HEK293 (cell line): ENCODE data around the gene DIDO1.

Experiments used
- ZNF10 ChIP-seq: fragments of 450-650 bp; formaldehyde crosslinking; IDR thresholded peaks from 2 replicates; pipeline ENCODE4 v1.5.1; 2017; ENCODE audit warnings: missing biosample characterization, missing genetic modification characterization
- ZNF248 ChIP-seq: fragments of 450-650 bp; formaldehyde crosslinking; IDR thresholded peaks from 2 replicates; pipeline ENCODE4 v1.5.1; 2017; ENCODE audit warnings: missing biosample characterization, missing genetic modification characterization
- ZNF335 ChIP-seq: fragments of 450-650 bp; formaldehyde crosslinking; conservative IDR thresholded peaks from 2 replicates; pipeline ENCODE4 v1.5.1; 2016; ENCODE audit warnings: missing biosample characterization, missing genetic modification characterization
- ZNF449 ChIP-seq: fragments of 450-650 bp; formaldehyde crosslinking; IDR thresholded peaks from 2 replicates; pipeline ENCODE4 v1.5.1; 2017; ENCODE audit warnings: missing biosample characterization, mild to moderate bottlenecking, missing genetic modification characterization, moderate library complexity
- ZNF530 ChIP-seq: fragments of 450-650 bp; formaldehyde crosslinking; IDR thresholded peaks from 2 replicates; pipeline ENCODE4 v1.5.1; 2016; ENCODE audit warnings: low read depth, missing biosample characterization, missing genetic modification characterization
- TF ChIP-seq, protein P1 (sequence below): fragments of 450-650 bp; formaldehyde crosslinking; IDR thresholded peaks from 2 replicates; pipeline ENCODE4 v1.5.1; 2016; ENCODE audit warnings: missing biosample characterization, missing genetic modification characterization, low read depth

DNA sequence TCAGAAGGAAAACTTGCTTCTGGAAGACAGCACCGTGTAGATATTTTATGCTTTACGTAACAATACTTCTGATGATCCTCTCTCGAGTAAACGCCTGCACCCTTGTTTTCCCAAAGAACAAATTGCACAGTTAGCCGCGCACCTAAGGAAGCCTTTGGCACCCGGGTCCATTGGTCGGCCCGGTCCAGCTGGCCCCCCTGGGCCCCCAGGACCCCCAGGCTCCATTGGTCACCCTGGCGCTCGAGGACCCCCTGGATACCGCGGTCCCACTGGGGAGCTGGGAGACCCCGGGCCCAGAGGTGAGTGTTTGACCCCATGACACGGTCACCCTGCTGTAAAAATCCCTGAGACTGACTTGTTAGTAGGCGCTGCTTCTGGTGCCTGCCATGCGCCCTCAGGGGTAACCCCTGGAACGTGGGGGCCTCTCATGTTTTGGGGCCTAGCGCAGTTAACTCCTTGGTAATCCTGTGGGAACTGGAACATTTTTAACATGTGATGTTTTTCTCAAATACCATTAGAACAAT, 89.3 kb downstream of the DIDO1 start:
- TF ChIP-seq ZNF335 (tag by site-specific recombination) (no peak), ZNF530 (tag by site-specific recombination) (no peak), ZNF248 (no peak), ZNF10 (tag by site-specific recombination) (no peak), ZNF449 (tag by site-specific recombination) (no peak)
- TF ChIP-seq, protein P1, sequence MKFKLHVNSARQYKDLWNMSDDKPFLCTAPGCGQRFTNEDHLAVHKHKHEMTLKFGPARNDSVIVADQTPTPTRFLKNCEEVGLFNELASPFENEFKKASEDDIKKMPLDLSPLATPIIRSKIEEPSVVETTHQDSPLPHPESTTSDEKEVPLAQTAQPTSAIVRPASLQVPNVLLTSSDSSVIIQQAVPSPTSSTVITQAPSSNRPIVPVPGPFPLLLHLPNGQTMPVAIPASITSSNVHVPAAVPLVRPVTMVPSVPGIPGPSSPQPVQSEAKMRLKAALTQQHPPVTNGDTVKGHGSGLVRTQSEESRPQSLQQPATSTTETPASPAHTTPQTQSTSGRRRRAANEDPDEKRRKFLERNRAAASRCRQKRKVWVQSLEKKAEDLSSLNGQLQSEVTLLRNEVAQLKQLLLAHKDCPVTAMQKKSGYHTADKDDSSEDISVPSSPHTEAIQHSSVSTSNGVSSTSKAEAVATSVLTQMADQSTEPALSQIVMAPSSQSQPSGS, result no peak
